Hepatocyte (in vitro differentiated cells): ENCODE data around the gene MVB12B.

Source experiments
- EZH2 ChIP-seq: fragments of 200-600 bp; sonication (generic); IDR thresholded peaks from 2 replicates; pipeline ENCODE4 v1.6.1; 2016; ENCODE audit warnings: antibody characterized with exemption, mild to moderate bottlenecking, borderline replicate concordance
- EZH2phosphoT487 ChIP-seq: fragments of 200-600 bp; sonication (generic); IDR thresholded peaks from one replicate; pipeline ENCODE4 v1.6.1; 2018; ENCODE audit warnings: antibody characterized with exemption, mild to moderate bottlenecking, low read depth, moderate library complexity; ENCODE audit not compliant: unreplicated experiment, severe bottlenecking

GRCh38 chr9:126454795-126455194, 128.2 kb downstream of the MVB12B start:
- TF ChIP-seq EZH2phosphoT487 (no peak), EZH2 (no peak)
